Stomach (tissue), 4 donors: Measurements from ENCODE around the gene ACACB.

Experiments used
- CTCF ChIP-seq, 7 experiments: fragments of 450-650 bp in 4 of 7; fragments of 200-600 bp in 3 of 7; sonication (generic) in 3 of 7; IDR thresholded peaks; one replicate each; pipeline ENCODE4 v1.5.1; 2016 to 2019; ENCODE audit warnings: antibody characterized with exemption in 7 of 7, control low read depth in 2 of 7, mild to moderate bottlenecking in 1 of 7
- POLR2A ChIP-seq, 4 donors: fragments of 450-650 bp; IDR thresholded peaks; one replicate each; pipeline ENCODE4 v1.6.1; 2016; ENCODE audit warnings: antibody characterized with exemption in 4 of 4, control low read depth in 2 of 4, mild to moderate bottlenecking in 1 of 4, moderate library complexity in 1 of 4
- POLR2AphosphoS5 ChIP-seq, 3 donors: sonication (generic); formaldehyde crosslinking; IDR thresholded peaks; one replicate each; pipeline ENCODE4 v1.6.1; 2016; ENCODE audit warnings: antibody characterized with exemption in 3 of 3

- TF ChIP-seq CTCF (IDR thresholded peaks at IDR 0.05) = no peak
- TF ChIP-seq POLR2A (IDR thresholded peaks at IDR 0.05) = no peak
- no peak for TF ChIP-seq POLR2AphosphoS5 (IDR thresholded peaks at IDR 0.05)
These were observed 173.7 kb downstream of the ACACB start for GRCh38 chr12:109290061-109290460.
